ENCODE measurements around the gene NLGN3.

NLGN3 gene

DNA sequence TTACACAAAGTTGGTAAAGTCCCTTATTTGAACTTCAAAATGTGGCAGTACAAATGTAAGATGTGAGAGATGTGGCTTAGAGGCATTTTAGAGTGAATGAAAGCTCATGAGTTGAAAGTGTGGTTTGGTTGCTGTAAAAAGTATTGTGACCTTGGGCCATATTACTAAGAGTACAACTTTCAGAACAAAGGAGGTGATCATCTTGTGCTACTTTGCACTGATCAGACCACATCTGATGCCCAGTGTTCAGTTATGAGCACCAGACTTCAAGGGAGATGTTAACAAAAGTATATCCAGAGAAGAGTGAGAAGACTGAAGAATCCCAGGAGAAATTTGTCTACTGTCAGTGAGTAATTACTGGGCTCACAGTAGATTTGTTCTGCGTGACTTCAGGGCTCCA lies 30.2 kb downstream of the NLGN3 start:
- no peak for TF ChIP-seq CTCF (IDR thresholded peaks at IDR 0.05; ENCODE audit: low read length)
- TF ChIP-seq EZH2phosphoT487 (IDR thresholded peaks at IDR 0.05; ENCODE audit: low read length) = no peak
- no peak for TF ChIP-seq EZH2 (optimal IDR thresholded peaks at IDR 0.05; ENCODE audit: low read depth, low read length)
- Histone ChIP-seq H3K9me2 (replicated peaks; ENCODE audit: insufficient read depth, low read length) (no peaks in the 10 kb centered on the region), H3K36me3 (replicated peaks; ENCODE audit: insufficient read depth, low read length) (no peaks in the 10 kb centered on the region), H3K4me2 (ENCODE audit: low read depth, low read length) (no peak overlapping the region), H3K9me3 (replicated peaks; ENCODE audit: insufficient read depth, low read length) (no peaks in the 10 kb centered on the region), H3K79me2 (ENCODE audit: low read length) (no peaks in the 10 kb centered on the region), H3K27me3 (replicated peaks; ENCODE audit: insufficient read depth, low read length) (no peaks in the 10 kb centered on the region), H3K27ac (ENCODE audit: low read length) (no peak overlapping the region), H3K9ac (ENCODE audit: low read length) (no peak overlapping the region), H4K20me1 (ENCODE audit: insufficient read depth, low read length) (no peaks in the 10 kb centered on the region), H3K4me3 (ENCODE audit: low read length) (no peak overlapping the region), H2AFZ (ENCODE audit: low read length) (no peak overlapping the region), H3F3A (ENCODE audit: insufficient read depth, low read length) (no peaks in the 10 kb centered on the region), H3K4me1 (ENCODE audit: low read length) (no peaks in the 10 kb centered on the region)
- DNase-seq = no peak

GRCh38 chrX:71175531-71175930 lies 30.9 kb downstream of the NLGN3 start:
- no peak for DNase-seq
- H3K36me3 ChIP-seq (replicated peaks; ENCODE audit: insufficient read depth, low read length) = no peaks in the 10 kb centered on the region
- no peak overlapping the region for H3K27ac ChIP-seq (ENCODE audit: low read length)
- no peaks in the 10 kb centered on the region for H3K9me3 ChIP-seq (replicated peaks; ENCODE audit: insufficient read depth, low read length)
- no peaks in the 10 kb centered on the region for H3K27me3 ChIP-seq (replicated peaks; ENCODE audit: insufficient read depth, low read length)
- no peak overlapping the region for H3K4me3 ChIP-seq (ENCODE audit: low read length)
- no peak overlapping the region for H2AFZ ChIP-seq (ENCODE audit: low read length)
- no peaks in the 10 kb centered on the region for H3K9me2 ChIP-seq (replicated peaks; ENCODE audit: insufficient read depth, low read length)
- peaks cover 3% of the 10 kb centered on the region; the same call in 1 of the 2 replicates for H3F3A ChIP-seq (ENCODE audit: insufficient read depth, low read length)
- H3K9ac ChIP-seq (ENCODE audit: low read length) = no peak overlapping the region
- H4K20me1 ChIP-seq (ENCODE audit: insufficient read depth, low read length) = no peaks in the 10 kb centered on the region
- no peak overlapping the region for H3K4me2 ChIP-seq (ENCODE audit: low read depth, low read length)
- TF ChIP-seq EZH2phosphoT487 (IDR thresholded peaks at IDR 0.05; ENCODE audit: low read length) = no peak
- no peak for TF ChIP-seq CTCF (IDR thresholded peaks at IDR 0.05; ENCODE audit: low read length)
- no peak for TF ChIP-seq EZH2 (optimal IDR thresholded peaks at IDR 0.05; ENCODE audit: low read depth, low read length)
- H3K4me1 ChIP-seq (ENCODE audit: low read length) = no peaks in the 10 kb centered on the region
- no peaks in the 10 kb centered on the region for H3K79me2 ChIP-seq (ENCODE audit: low read length)

- Histone ChIP-seq H3K36me3 (replicated peaks; ENCODE audit: insufficient read depth, low read length) (no peaks in the 10 kb centered on the region), H3F3A (ENCODE audit: insufficient read depth, low read length) (peaks cover 11% of the 10 kb centered on the region), H2AFZ (ENCODE audit: low read length) (no peak overlapping the region), H3K27me3 (replicated peaks; ENCODE audit: insufficient read depth, low read length) (no peaks in the 10 kb centered on the region), H3K27ac (ENCODE audit: low read length) (no peak overlapping the region), H3K4me3 (ENCODE audit: low read length) (no peak overlapping the region), H3K79me2 (ENCODE audit: low read length) (no peaks in the 10 kb centered on the region), H4K20me1 (ENCODE audit: insufficient read depth, low read length) (no peaks in the 10 kb centered on the region), H3K9me3 (replicated peaks; ENCODE audit: insufficient read depth, low read length) (no peaks in the 10 kb centered on the region), H3K4me2 (ENCODE audit: low read depth, low read length) (no peak overlapping the region), H3K9ac (ENCODE audit: low read length) (no peak overlapping the region), H3K4me1 (ENCODE audit: low read length) (peaks cover 2% of the 10 kb centered on the region; the same call in 1 of the 2 replicates), H3K9me2 (replicated peaks; ENCODE audit: insufficient read depth, low read length) (no peaks in the 10 kb centered on the region)
- no peak for DNase-seq
- TF ChIP-seq EZH2 (optimal IDR thresholded peaks at IDR 0.05; ENCODE audit: low read depth, low read length) (no peak), CTCF (IDR thresholded peaks at IDR 0.05; ENCODE audit: low read length) (no peak), EZH2phosphoT487 (IDR thresholded peaks at IDR 0.05; ENCODE audit: low read length) (no peak)
Observed at GRCh38 chrX:71177327-71177726, 32.7 kb downstream of the NLGN3 start.

Measured in MM.1S (cell line).